NCI-H345 treated with DMSO at 0.1 percent for 48 hours (cell line): ENCODE results near the gene B4GALNT3.

Experiments
- DNase-seq: peaks from one replicate; lab custom pipeline; 2025; ENCODE audit not compliant: unreplicated experiment; lab: John Stamatoyannopoulos, UW

Gene B4GALNT3

GRCh38 chr12:558580-558979 lies 98.8 kb downstream of the B4GALNT3 start:
- DNase-seq = no peak

- DNase-seq = no peak
These were observed 99.6 kb downstream of the B4GALNT3 start for GRCh38 chr12:559208-559905.

DNA sequence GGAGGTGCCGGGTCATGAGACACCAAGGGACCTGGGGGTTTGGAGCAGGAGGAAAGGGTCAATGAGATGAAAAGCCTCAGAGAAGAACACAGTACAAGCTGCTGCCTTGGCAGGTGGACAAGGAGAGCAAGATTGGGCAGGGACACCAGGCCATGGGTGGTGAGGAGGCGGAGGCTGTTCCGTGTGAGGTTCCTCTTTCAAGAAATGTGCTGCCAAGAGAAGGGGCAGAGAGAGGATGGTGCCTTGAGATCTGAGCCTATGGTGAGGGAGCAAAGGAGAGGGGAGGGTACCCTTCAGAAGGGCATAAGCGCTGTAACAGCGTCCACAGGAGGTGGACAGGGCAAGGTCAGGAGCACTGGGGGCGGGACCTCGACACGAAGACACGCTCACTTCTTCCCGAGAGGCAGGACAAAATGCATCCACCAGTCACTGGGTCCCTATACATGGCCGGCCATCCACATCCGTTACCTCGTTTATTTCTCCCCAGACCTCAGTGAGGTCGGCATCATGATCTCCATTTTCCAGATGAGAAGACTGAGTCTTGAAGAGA lies 100.2 kb downstream of the B4GALNT3 start:
- no peak for DNase-seq

GRCh38 chr12:560691-561390 lies 101.1 kb downstream of the B4GALNT3 start:
- peak; percentile 85 for DNase-seq

- DNase-seq = no peak
These were observed 101.6 kb downstream of the B4GALNT3 start for GRCh38 chr12:561391-561705.

- no peak for DNase-seq
These were observed 102.3 kb downstream of the B4GALNT3 start for GRCh38 chr12:561908-562593.

GRCh38 chr12:562634-563033 lies 102.9 kb downstream of the B4GALNT3 start:
- no peak for DNase-seq

GRCh38 chr12:563250-563781 lies 103.6 kb downstream of the B4GALNT3 start:
- DNase-seq = no peak

GRCh38 chr12:563787-564298 lies 104.1 kb downstream of the B4GALNT3 start:
- DNase-seq = no peak

DNA sequence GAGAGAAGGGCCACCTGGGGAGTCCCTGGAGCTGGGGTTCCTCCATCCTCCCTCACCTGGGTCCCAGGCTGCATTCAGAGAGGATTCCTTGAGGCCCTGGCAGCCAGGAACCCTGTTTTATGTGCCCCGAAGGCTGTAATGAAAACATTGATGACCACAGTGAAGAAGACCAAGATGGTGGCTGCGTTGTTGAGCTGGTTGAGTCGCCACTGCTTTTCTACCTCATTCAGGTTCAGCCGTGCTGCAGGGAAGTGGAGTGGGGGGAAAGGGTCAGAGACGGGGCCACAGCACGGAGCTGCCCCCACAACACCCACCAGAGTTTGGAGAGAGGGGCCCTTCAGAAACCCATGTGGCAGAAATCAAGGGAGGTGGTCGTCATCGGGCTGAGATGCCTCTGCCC lies 105.4 kb downstream of the B4GALNT3 start:
- no peak for DNase-seq

DNA sequence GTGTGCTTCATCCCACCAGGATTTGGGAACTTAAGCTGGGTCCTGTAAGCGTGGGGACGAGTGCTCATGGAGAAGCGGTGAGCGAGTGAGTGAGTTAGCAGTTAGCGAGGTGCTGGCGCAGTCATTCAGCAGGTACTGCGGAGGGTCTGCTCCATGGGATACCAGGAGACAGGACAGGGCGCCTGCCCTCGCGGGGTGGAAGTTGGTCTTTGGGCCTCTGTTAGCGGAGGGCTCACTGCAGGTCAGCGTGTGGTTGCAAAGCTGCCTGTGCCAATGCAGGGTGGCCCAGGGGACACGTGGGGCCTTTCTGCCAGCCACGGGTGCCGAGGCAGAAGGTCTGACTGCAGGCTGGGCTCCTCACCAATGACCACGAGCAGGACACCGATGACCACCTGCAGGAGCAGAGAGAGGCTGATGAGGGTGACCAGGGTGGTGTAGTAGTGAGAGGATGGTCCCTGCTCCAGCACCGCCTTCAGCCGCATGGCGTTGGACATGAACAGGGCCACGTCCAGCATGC lies 105.9 kb downstream of the B4GALNT3 start:
- DNase-seq = no peak

- DNase-seq = no peak
These were observed 108.7 kb downstream of the B4GALNT3 start for GRCh38 chr12:568486-568885.

GRCh38 chr12:569091-569676 lies 109.4 kb downstream of the B4GALNT3 start:
- no peak for DNase-seq

- DNase-seq = peak; percentile 67
These were observed 110.2 kb downstream of the B4GALNT3 start for GRCh38 chr12:569803-570434.

DNA sequence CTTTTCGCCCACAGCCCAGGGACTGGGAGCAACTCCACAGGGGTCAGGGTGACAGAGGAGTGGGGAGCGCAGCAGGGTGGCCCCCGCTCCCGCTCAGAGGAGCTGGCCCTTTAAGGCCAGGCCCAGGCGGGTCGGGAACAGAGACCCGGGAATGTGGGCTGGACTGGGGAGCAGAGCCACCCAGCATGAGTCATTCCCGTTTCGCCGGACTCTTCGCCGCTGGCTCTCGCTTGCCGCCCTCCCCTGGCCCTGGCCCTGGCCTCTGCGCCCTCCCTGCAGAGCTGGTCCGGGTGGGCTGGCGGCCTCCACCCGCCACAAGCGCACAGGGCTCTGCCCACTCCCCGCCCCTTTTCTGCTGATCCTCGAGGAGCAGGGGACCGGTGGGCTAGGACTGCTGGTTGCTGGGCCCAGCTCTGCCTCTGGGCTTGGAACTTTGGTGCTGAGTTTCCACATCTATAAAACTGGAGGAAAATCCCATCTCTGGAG lies 110.7 kb downstream of the B4GALNT3 start:
- DNase-seq = no peak

GRCh38 chr12:570921-571794 lies 111.4 kb downstream of the B4GALNT3 start:
- DNase-seq = no peak

DNA sequence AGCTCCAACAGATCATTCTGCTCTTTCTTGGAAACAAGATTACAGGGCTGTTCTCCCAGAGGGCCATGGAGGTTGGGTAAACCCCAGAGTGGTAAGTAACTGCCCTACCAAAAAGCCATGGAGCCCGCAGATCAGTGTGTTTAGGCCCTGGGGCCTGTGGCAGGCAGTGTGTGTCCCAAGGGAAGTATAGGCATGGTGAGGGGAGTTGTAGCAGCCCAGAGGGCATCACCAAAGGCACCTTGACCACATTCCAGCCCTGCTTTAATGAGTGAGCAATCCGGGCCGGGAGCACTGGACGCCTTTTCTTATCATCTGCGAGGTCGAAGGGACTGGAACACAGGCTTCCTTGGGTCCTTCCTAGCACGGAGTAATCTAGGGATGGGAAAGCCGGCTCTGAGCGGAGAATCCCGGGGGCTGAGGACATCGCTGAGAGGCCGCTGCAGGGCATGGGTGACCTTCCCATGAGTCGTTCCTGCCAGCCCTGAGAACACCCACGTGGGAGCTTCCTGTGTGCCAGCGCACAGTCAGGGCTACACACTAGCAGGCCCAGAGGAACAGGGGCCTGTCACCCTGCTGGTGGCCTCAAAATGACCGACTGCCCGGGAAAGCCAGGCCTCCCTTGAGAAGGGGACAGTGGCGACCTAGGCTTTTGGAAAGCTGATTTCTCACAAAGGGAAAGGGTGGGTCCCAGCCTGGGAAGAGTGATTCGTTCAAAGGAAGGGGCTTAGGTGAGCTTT lies 112.2 kb downstream of the B4GALNT3 start:
- no peak for DNase-seq

DNA sequence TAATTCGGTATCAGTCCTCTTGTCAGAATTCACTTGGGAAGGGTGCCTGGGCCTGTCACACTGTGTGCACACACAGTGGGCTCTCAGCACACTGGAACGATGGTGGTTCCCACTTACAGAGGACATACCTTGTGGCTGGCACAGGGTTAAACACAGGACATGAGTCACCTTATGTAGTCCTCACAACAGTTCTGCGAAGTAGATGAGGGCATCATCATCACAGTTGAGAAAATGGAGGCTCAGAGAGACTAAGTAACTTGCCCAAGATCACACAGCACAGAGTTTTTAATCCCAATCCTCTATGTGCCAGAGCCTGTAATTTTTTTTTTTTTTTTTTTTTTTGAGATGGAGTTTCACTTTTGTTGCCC lies 112.8 kb downstream of the B4GALNT3 start:
- DNase-seq = no peak

- DNase-seq = no peak
These were observed 113.5 kb downstream of the B4GALNT3 start for GRCh38 chr12:573232-573631.
